Measurements from ENCODE around the gene ABHD12B.

ABHD12B gene

DNA sequence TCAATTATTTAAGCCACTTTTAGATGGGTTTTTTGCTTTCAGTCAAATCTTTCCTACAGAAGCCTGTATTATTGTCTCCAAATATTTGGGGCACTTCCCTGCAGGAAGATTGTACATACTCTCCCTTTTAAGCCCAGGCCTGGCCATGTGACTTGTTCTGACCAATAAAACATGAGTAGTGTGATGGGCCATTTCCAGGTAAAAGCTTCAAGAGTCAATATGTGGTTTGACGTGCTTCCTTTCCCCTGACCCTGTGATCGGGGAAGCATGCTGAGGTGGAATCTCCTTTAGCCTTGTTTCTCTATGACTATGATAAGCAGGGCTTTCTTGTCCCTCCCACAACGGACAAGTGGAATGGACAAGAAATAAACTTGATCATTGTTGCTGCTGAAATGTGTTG lies 26.7 kb upstream of the ABHD12B start:
- Histone ChIP-seq H3K4me3 (ENCODE audit: low read depth, low read length) (no peak overlapping the region), H3K27me3 (ENCODE audit: control insufficient read depth, insufficient read depth, low read length) (no peaks in the 10 kb centered on the region; the same call in 1 of the 2 replicates), H3K4me1 (ENCODE audit: control insufficient read depth, insufficient read depth, low read length) (no peaks in the 10 kb centered on the region), H3K36me3 (ENCODE audit: control insufficient read depth, insufficient read depth, low read length) (no peaks in the 10 kb centered on the region), H3K27ac (ENCODE audit: low read depth, low read length) (no peak overlapping the region), H3K9me3 (ENCODE audit: control insufficient read depth, insufficient read depth, low read depth, low read length) (no peaks in the 10 kb centered on the region), H3K9ac (ENCODE audit: low read length) (no peak overlapping the region)

DNA sequence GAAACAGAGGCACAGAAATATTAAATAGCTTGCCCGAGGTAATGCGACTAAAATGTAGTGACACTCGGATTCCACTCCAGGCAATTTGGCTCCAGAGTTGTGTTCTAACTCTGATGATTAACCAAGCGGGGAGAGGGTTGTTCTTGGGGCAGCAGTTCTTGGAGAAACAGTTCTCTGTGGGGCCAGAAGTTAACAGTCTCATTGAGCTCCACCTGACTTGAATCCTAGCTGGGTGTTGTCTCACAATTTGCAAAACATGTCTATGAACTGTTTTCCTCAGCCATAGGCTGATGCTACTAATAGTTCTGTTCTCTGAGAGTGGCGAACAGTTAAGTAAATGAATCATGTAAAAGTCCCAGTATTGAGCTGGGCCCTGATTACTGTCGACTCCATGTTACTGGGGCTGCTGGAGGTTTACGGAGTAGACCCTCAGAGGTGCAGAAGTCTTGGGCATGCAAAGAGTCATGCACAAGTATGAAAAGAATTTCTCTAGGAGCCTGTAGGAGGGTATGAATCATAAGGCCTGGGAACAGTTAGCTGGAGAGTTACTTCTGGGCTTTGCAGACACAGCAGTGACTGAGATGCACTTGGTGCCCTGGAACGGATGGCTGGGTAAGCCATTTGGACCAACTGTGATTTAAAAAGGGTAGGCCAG lies 25.5 kb upstream of the ABHD12B start:
- Histone ChIP-seq H3K4me1 (ENCODE audit: control insufficient read depth, insufficient read depth, low read length) (no peaks in the 10 kb centered on the region), H3K36me3 (ENCODE audit: control insufficient read depth, insufficient read depth, low read length) (no peaks in the 10 kb centered on the region), H3K27me3 (ENCODE audit: control insufficient read depth, insufficient read depth, low read length) (no peaks in the 10 kb centered on the region; the same call in 1 of the 2 replicates), H3K9ac (ENCODE audit: low read length) (no peak overlapping the region), H3K27ac (ENCODE audit: low read depth, low read length) (no peak overlapping the region), H3K4me3 (ENCODE audit: low read depth, low read length) (no peak overlapping the region), H3K9me3 (ENCODE audit: control insufficient read depth, insufficient read depth, low read depth, low read length) (no peaks in the 10 kb centered on the region)

DNA sequence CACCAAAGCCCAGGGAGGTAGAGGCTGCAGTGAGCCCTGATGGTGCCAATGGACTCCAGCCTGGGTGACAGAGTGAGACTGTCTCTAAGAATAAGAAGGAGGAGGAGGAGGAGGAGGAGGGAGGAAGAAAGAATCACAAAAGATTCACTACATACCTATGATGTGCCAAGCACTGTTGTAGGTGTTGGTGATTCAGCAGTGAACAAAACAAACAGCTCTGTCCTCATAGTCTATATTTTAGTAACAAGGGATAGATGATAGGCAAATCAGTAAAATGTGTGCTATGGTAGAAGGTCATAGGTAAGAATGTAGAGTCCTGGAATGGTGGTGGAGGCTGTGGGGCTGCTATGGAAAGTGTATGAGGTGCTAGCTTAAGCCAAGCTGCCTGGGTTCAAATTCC lies 18.0 kb upstream of the ABHD12B start:
- H3K4me1 ChIP-seq (ENCODE audit: control insufficient read depth, insufficient read depth, low read length), result no peaks in the 10 kb centered on the region
- H3K9ac ChIP-seq (ENCODE audit: low read length), result no peak overlapping the region
- H3K4me3 ChIP-seq (ENCODE audit: low read depth, low read length), result no peak overlapping the region
- H3K27ac ChIP-seq (ENCODE audit: low read depth, low read length), result no peak overlapping the region
- H3K36me3 ChIP-seq (ENCODE audit: control insufficient read depth, insufficient read depth, low read length), result no peaks in the 10 kb centered on the region
- no peaks in the 10 kb centered on the region for H3K9me3 ChIP-seq (ENCODE audit: control insufficient read depth, insufficient read depth, low read depth, low read length)
- no peaks in the 10 kb centered on the region for H3K27me3 ChIP-seq (ENCODE audit: control insufficient read depth, insufficient read depth, low read length)

DNA sequence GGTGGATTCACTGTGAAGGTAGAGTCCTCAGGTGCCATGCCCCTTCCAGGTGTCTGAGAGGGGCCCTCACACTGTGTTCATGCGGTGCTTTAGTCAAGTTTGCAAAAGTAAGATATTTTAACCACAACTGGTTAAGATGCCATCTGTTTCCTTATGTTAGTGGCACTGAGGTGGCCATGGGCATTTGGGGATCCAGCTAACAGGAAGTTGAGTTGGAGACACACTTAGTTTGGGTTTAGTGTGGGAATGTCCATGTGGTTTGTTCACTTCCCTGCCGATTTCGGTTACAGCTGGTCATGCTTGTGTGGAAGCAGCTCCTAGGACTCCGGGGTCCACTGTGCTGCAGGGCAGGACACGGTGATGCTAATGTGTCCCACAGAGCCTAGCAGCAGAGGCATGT lies 17.3 kb upstream of the ABHD12B start:
- Histone ChIP-seq H3K27ac (ENCODE audit: low read depth, low read length) (no peak overlapping the region), H3K27me3 (ENCODE audit: control insufficient read depth, insufficient read depth, low read length) (no peaks in the 10 kb centered on the region), H3K9me3 (ENCODE audit: control insufficient read depth, insufficient read depth, low read depth, low read length) (no peaks in the 10 kb centered on the region), H3K4me1 (ENCODE audit: control insufficient read depth, insufficient read depth, low read length) (peaks cover 3% of the 10 kb centered on the region), H3K9ac (ENCODE audit: low read length) (no peak overlapping the region), H3K4me3 (ENCODE audit: low read depth, low read length) (no peak overlapping the region), H3K36me3 (ENCODE audit: control insufficient read depth, insufficient read depth, low read length) (no peaks in the 10 kb centered on the region)

DNA sequence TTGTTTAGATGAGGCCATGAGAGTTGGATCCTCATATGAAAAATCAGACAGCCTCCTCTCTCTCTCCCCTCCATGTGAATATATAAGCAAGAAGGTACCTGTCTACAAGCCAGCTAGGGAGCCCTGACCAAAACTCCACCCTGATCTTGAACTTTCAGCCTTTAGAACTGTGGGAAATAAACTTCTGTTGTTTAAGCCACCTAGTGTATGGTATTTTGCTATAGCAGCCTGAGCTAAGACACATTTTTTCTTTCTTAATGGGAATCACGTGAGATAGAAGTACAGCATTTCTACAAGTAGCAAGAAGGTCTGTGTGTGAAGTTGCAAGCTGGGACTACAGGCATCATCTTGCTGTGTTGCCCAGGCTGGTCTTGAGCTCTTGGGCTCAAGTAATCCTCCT lies 16.3 kb upstream of the ABHD12B start:
- Histone ChIP-seq H3K27me3 (ENCODE audit: control insufficient read depth, insufficient read depth, low read length) (no peaks in the 10 kb centered on the region), H3K9ac (ENCODE audit: low read length) (no peak overlapping the region), H3K4me1 (ENCODE audit: control insufficient read depth, insufficient read depth, low read length) (peaks cover 12% of the 10 kb centered on the region), H3K4me3 (ENCODE audit: low read depth, low read length) (no peak overlapping the region), H3K9me3 (ENCODE audit: control insufficient read depth, insufficient read depth, low read depth, low read length) (no peaks in the 10 kb centered on the region), H3K36me3 (ENCODE audit: control insufficient read depth, insufficient read depth, low read length) (no peaks in the 10 kb centered on the region), H3K27ac (ENCODE audit: low read depth, low read length) (no peak overlapping the region)

DNA sequence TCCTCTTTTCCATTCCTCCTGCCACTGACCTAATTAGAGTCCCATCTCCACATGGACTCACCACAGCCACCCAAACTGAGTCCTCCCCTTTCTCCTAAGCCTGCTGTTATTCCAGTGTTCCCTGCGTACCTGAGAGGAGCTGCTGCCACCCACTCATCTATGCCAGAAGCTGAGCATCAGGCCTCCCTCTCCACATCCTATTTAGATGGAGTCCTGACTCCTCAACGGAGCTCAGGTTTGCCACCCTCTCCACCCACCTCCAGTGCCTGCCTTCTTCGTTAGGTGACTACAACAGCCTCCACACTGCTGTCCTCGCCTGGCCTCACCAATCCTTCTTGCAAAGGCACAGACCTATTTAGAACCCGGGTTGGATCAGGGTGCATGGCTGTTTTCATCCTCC lies 15.2 kb upstream of the ABHD12B start:
- Histone ChIP-seq H3K9me3 (ENCODE audit: control insufficient read depth, insufficient read depth, low read depth, low read length) (no peaks in the 10 kb centered on the region), H3K4me1 (ENCODE audit: control insufficient read depth, insufficient read depth, low read length) (peaks cover 21% of the 10 kb centered on the region), H3K36me3 (ENCODE audit: control insufficient read depth, insufficient read depth, low read length) (no peaks in the 10 kb centered on the region), H3K4me3 (ENCODE audit: low read depth, low read length) (no peak overlapping the region), H3K9ac (ENCODE audit: low read length) (no peak overlapping the region), H3K27me3 (ENCODE audit: control insufficient read depth, insufficient read depth, low read length) (no peaks in the 10 kb centered on the region), H3K27ac (ENCODE audit: low read depth, low read length) (no peak overlapping the region)

DNA sequence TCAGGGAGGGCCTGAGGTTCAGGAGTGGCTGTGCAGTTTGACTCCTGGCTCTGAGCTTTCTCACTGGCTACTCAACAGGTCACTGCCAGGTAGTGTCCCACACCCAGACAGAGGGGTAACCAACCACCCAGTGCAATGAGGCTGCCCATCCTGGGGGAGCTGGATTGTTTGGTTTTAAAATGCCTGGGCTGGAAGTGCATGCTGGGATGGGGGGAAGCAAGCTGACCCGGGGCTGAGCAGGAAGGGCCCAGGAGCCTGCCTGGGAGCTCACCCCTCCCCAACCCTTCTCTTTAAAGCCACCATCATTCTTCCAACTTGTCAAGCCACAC lies 12.6 kb upstream of the ABHD12B start:
- H3K36me3 ChIP-seq (ENCODE audit: control insufficient read depth, insufficient read depth, low read length), result no peaks in the 10 kb centered on the region
- H3K27me3 ChIP-seq (ENCODE audit: control insufficient read depth, insufficient read depth, low read length), result no peaks in the 10 kb centered on the region
- no peak overlapping the region for H3K9ac ChIP-seq (ENCODE audit: low read length)
- H3K4me1 ChIP-seq (ENCODE audit: control insufficient read depth, insufficient read depth, low read length), result peaks cover 32% of the 10 kb centered on the region
- H3K4me3 ChIP-seq (ENCODE audit: low read depth, low read length), result no peak overlapping the region
- H3K27ac ChIP-seq (ENCODE audit: low read depth, low read length), result no peak overlapping the region
- H3K9me3 ChIP-seq (ENCODE audit: control insufficient read depth, insufficient read depth, low read depth, low read length), result no peaks in the 10 kb centered on the region

DNA sequence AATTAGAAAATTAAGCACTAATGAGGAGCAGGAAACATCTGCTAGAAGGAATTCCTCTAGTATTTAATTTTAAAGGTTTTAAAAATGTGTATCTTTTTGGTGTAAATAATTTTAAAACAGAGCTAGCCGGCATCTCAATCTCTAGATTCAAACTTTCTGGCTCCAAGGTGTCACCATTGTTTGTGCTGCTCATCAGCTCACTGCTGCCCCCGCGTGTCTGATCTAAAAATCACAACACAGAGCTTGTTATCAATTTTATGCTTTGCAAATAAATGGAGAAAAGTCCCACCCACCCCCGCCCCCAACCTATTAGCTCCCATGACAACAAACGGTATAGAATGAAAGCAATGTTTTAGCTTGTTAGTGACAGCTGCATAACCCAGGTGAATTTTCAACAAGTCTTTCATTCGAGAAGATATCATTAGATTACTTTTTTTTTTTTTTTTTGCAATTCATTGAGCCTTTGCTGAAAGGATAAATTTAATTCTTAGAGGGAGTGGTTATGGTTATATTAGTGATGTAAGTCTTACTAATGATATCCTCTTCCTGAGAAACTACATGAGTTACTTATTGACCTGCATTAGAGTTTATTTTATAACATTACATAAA lies 11.3 kb upstream of the ABHD12B start:
- H3K4me3 ChIP-seq (ENCODE audit: low read depth, low read length), result peak overlapping the region; percentile 17; the same call in 1 of the 2 replicates
- no peak overlapping the region for H3K27ac ChIP-seq (ENCODE audit: low read depth, low read length)
- no peak overlapping the region for H3K9ac ChIP-seq (ENCODE audit: low read length)
- no peaks in the 10 kb centered on the region for H3K9me3 ChIP-seq (ENCODE audit: control insufficient read depth, insufficient read depth, low read depth, low read length)
- H3K4me1 ChIP-seq (ENCODE audit: control insufficient read depth, insufficient read depth, low read length), result peaks cover 32% of the 10 kb centered on the region
- H3K36me3 ChIP-seq (ENCODE audit: control insufficient read depth, insufficient read depth, low read length), result no peaks in the 10 kb centered on the region
- H3K27me3 ChIP-seq (ENCODE audit: control insufficient read depth, insufficient read depth, low read length), result no peaks in the 10 kb centered on the region

DNA sequence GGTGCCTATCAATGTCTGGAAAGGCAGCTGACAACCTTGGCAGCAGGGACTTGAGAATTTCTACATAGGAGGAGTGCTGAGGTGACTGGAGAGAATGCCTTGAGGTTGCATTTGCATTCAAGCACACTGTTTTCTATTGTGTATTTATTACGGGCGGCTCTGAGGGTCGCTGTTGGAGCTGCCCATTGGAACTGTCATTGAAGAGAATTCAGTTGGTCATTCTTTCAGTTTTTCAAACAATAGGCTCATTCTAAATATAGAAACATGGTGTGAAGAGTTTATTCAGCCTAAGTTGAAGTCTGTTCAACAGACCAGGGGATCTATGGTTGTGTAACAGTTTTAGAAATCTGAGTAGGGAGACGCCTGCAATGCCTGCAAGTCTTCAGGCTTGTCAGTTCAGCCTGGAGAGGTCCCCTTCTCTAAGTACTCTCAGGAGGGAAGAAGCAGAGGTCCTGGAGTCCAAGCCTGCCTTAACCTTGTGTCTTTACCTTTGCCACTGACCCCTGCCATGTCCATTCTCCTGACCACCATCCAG lies 9.8 kb upstream of the ABHD12B start:
- Histone ChIP-seq H3K36me3 (ENCODE audit: control insufficient read depth, insufficient read depth, low read length) (no peaks in the 10 kb centered on the region), H3K27me3 (ENCODE audit: control insufficient read depth, insufficient read depth, low read length) (no peaks in the 10 kb centered on the region), H3K4me3 (ENCODE audit: low read depth, low read length) (no peak overlapping the region), H3K27ac (ENCODE audit: low read depth, low read length) (no peak overlapping the region), H3K9me3 (ENCODE audit: control insufficient read depth, insufficient read depth, low read depth, low read length) (no peaks in the 10 kb centered on the region), H3K9ac (ENCODE audit: low read length) (no peak overlapping the region), H3K4me1 (ENCODE audit: control insufficient read depth, insufficient read depth, low read length) (peaks cover 32% of the 10 kb centered on the region)

DNA sequence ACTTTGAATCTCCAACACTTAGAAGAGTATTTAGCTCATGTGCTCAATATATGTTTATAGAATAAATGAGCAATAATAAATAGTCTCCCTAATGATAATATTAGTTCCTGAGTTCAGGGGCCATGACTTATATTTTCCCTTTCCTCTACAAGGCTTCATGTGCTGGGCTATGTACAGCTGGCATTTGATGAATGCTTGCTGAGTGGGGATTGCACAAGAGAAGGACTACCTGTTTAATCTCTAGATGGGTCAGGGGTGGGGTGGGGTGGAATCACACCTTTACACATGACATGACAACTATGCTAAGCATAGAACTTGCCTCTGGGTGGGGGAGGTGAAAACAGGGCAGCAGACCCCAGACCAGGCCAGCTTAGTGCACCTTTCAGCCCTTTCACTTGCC lies 7.6 kb upstream of the ABHD12B start:
- Histone ChIP-seq H3K4me3 (ENCODE audit: low read depth, low read length) (no peak overlapping the region), H3K36me3 (ENCODE audit: control insufficient read depth, insufficient read depth, low read length) (no peaks in the 10 kb centered on the region), H3K4me1 (ENCODE audit: control insufficient read depth, insufficient read depth, low read length) (peaks cover 31% of the 10 kb centered on the region), H3K9me3 (ENCODE audit: control insufficient read depth, insufficient read depth, low read depth, low read length) (no peaks in the 10 kb centered on the region), H3K27ac (ENCODE audit: low read depth, low read length) (no peak overlapping the region), H3K27me3 (ENCODE audit: control insufficient read depth, insufficient read depth, low read length) (no peaks in the 10 kb centered on the region), H3K9ac (ENCODE audit: low read length) (no peak overlapping the region)

DNA sequence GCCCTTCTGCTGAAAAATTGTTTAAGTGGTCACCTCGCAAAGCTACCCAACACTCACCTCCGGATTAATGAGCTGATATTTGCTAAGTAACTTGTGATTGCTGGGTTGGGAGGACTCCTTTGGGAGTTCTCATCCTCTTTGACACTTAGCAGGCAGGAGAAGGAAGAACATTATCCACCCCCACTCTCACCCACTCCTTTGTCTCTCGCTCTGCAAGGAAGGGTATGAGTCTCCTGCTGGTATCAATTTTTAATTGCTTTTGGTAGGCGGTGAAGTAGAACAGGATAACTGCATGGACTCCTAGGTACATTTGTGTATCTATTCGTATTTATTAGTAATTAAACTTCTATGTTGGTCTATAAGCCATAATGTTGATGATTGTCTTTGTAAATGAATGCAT lies 6.9 kb upstream of the ABHD12B start:
- Histone ChIP-seq H3K4me1 (ENCODE audit: control insufficient read depth, insufficient read depth, low read length) (peaks cover 24% of the 10 kb centered on the region), H3K9me3 (ENCODE audit: control insufficient read depth, insufficient read depth, low read depth, low read length) (no peaks in the 10 kb centered on the region), H3K27ac (ENCODE audit: low read depth, low read length) (no peak overlapping the region), H3K4me3 (ENCODE audit: low read depth, low read length) (no peak overlapping the region), H3K36me3 (ENCODE audit: control insufficient read depth, insufficient read depth, low read length) (no peaks in the 10 kb centered on the region), H3K27me3 (ENCODE audit: control insufficient read depth, insufficient read depth, low read length) (peaks cover 6% of the 10 kb centered on the region; the same call in 1 of the 2 replicates), H3K9ac (ENCODE audit: low read length) (no peak overlapping the region)

Measured in HUES6 (cell line).